Mammary epithelial cell (primary cell): ENCODE data around the gene GNAT2.

ENCODE experiments used
- CTCF ChIP-seq, 2 donors: IDR thresholded peaks in 1 of 2; conservative IDR thresholded peaks in 1 of 2; 2 replicates each; pipeline ENCODE4 v1.5.1; 2011 to 2012; ENCODE audit warnings: inconsistent platforms in 2 of 2, low read length in 2 of 2, mild to moderate bottlenecking in 2 of 2, control low read depth in 1 of 2, low read depth in 1 of 2; ENCODE audit not compliant: insufficient read depth in 1 of 2; ENCODE audit errors: extremely low read depth in 1 of 2
- EZH2 ChIP-seq: IDR thresholded peaks from 2 replicates; pipeline ENCODE4 v1.6.1; 2012; ENCODE audit warnings: low read length, inconsistent platforms, borderline replicate concordance

- no peak for TF ChIP-seq EZH2
- TF ChIP-seq CTCF (conservative IDR thresholded peaks at IDR 0.05 in 1 of 2, IDR thresholded peaks at IDR 0.05 in 1 of 2; ENCODE audit: extremely low read depth in 1 of 2, insufficient read depth in 1 of 2, low read depth in 1 of 2, low read length in 2 of 2) = no peak
Observed at GRCh38 chr1:109584766-109585165, 34.6 kb downstream of the GNAT2 start.
